DOHH2 (cell line): Measurements from ENCODE around the gene CCDC146.

Source experiments
- H3F3A ChIP-seq: fragments of 200-600 bp; sonication (generic), shearing (Covaris generic); 2 replicates; pipeline ENCODE4 v1.6.0; 2016; ENCODE audit warnings: antibody characterized with exemption, mild to moderate bottlenecking; ENCODE audit not compliant: control insufficient read depth, insufficient read depth
- H3K27ac ChIP-seq: fragments of 200-600 bp; sonication (generic); 2 replicates; pipeline ENCODE4 v1.5.1; 2014; ENCODE audit warnings: low read depth, mild to moderate bottlenecking, low read length, moderate library complexity
- H3K27me3 ChIP-seq: fragments of 200-600 bp; sonication (generic); 2 replicates; pipeline ENCODE4 v1.6.1; 2014; ENCODE audit warnings: mild to moderate bottlenecking, low read length, mixed read lengths; ENCODE audit not compliant: control insufficient read depth
- H3K36me3 ChIP-seq: fragments of 200-600 bp; sonication (generic); 2 replicates; pipeline ENCODE4 v1.6.1; 2014; ENCODE audit warnings: mild to moderate bottlenecking, low read length, moderate library complexity, mixed read lengths; ENCODE audit not compliant: control insufficient read depth
- H3K4me1 ChIP-seq: fragments of 200-600 bp; sonication (generic); 2 replicates; pipeline ENCODE4 v1.6.1; 2014; ENCODE audit warnings: mild to moderate bottlenecking, low read length, mixed read lengths; ENCODE audit not compliant: control insufficient read depth
- H3K4me2 ChIP-seq: fragments of 200-600 bp; sonication (generic); 2 replicates; pipeline ENCODE4 v1.6.0; 2014; ENCODE audit warnings: mild to moderate bottlenecking, low read length, moderate library complexity
- H3K4me3 ChIP-seq: fragments of 200-600 bp; sonication (generic); 2 replicates; pipeline ENCODE4 v1.5.1; 2014; ENCODE audit warnings: mild to moderate bottlenecking, low read length, mixed read lengths
- H3K79me2 ChIP-seq: fragments of 200-600 bp; sonication (generic); 2 replicates; pipeline ENCODE4 v1.6.1; 2014; ENCODE audit warnings: mild to moderate bottlenecking, low read length, mixed read lengths; ENCODE audit not compliant: control insufficient read depth
- H3K9me2 ChIP-seq: fragments of 200-600 bp; sonication (generic); replicated peaks from 2 replicates; pipeline ENCODE4 v1.6.1; 2014; ENCODE audit warnings: mild to moderate bottlenecking, low read length, mixed read lengths; ENCODE audit not compliant: control insufficient read depth
- H3K9me3 ChIP-seq: fragments of 200-600 bp; sonication (generic); 2 replicates; pipeline ENCODE4 v1.6.1; 2014; ENCODE audit warnings: antibody characterized with exemption, low read length, mixed read lengths; ENCODE audit not compliant: control insufficient read depth, insufficient read depth
- H4K20me1 ChIP-seq: fragments of 200-600 bp; sonication (generic); 2 replicates; pipeline ENCODE4 v1.6.0; 2014; ENCODE audit warnings: low read depth, mild to moderate bottlenecking, antibody characterized with exemption, low read length, moderate library complexity; ENCODE audit not compliant: control insufficient read depth, insufficient read depth
- CTCF ChIP-seq: fragments of 200-600 bp; sonication (generic); IDR thresholded peaks from one replicate; pipeline ENCODE4 v1.5.1; 2014; ENCODE audit warnings: antibody characterized with exemption, mild to moderate bottlenecking, low read depth, low read length; ENCODE audit not compliant: poor library complexity, severe bottlenecking
- EZH2phosphoT487 ChIP-seq: fragments of 200-600 bp; sonication (generic); IDR thresholded peaks from 2 replicates; pipeline ENCODE4 v1.6.1; 2017; ENCODE audit warnings: borderline replicate concordance, mild to moderate bottlenecking, antibody characterized with exemption, low read length, moderate library complexity, mixed read lengths

The CCDC146 gene

GRCh38 chr7:77320714-77321113 lies 198.3 kb downstream of the CCDC146 start:
- TF ChIP-seq CTCF, result no peak
- TF ChIP-seq EZH2phosphoT487, result no peak
- H3K9me2 ChIP-seq, result no peaks in the 10 kb centered on the region

GRCh38 chr7:77321300-77321699 lies 198.9 kb downstream of the CCDC146 start:
- TF ChIP-seq CTCF (no peak), EZH2phosphoT487 (no peak)
- no peaks in the 10 kb centered on the region for H3K4me1 ChIP-seq

More at GRCh38 chr7:77320714-77321113, 198.3 kb downstream of the CCDC146 start:
- Histone ChIP-seq H3K4me3 (no peak overlapping the region), H3K27me3 (no peaks in the 10 kb centered on the region), H3K4me2 (no peak overlapping the region), H3K36me3 (no peaks in the 10 kb centered on the region), H4K20me1 (no peaks in the 10 kb centered on the region), H3K9me3 (no peaks in the 10 kb centered on the region), H3K79me2 (no peaks in the 10 kb centered on the region), H3K4me1 (no peaks in the 10 kb centered on the region), H3K27ac (no peak overlapping the region), H3F3A (no peaks in the 10 kb centered on the region)

GRCh38 chr7:77326131-77326530 lies 203.7 kb downstream of the CCDC146 start:
- Histone ChIP-seq H3K4me1 (peaks cover 4% of the 10 kb centered on the region), H3K4me2 (no peak overlapping the region), H3F3A (no peaks in the 10 kb centered on the region), H4K20me1 (no peaks in the 10 kb centered on the region), H3K36me3 (no peaks in the 10 kb centered on the region), H3K9me2 (no peaks in the 10 kb centered on the region), H3K27me3 (peaks cover 40% of the 10 kb centered on the region), H3K79me2 (no peaks in the 10 kb centered on the region), H3K27ac (no peak overlapping the region), H3K4me3 (no peak overlapping the region), H3K9me3 (no peaks in the 10 kb centered on the region)
- no peak for TF ChIP-seq EZH2phosphoT487
- no peak for TF ChIP-seq CTCF

More at GRCh38 chr7:77321300-77321699, 198.9 kb downstream of the CCDC146 start:
- no peak overlapping the region for H3K27ac ChIP-seq
- no peak overlapping the region for H3K4me2 ChIP-seq
- H3K9me3 ChIP-seq, result no peaks in the 10 kb centered on the region
- no peaks in the 10 kb centered on the region for H3F3A ChIP-seq
- H3K9me2 ChIP-seq, result no peaks in the 10 kb centered on the region
- H3K79me2 ChIP-seq, result no peaks in the 10 kb centered on the region
- H4K20me1 ChIP-seq, result no peaks in the 10 kb centered on the region
- no peaks in the 10 kb centered on the region for H3K36me3 ChIP-seq
- peaks cover 1% of the 10 kb centered on the region for H3K27me3 ChIP-seq
- H3K4me3 ChIP-seq, result no peak overlapping the region
